ENCODE results near the gene YTHDF2.
"Not testable (repeated sequence)": the region's sequence is repeated elsewhere in the genome, so short reads cannot be mapped to it uniquely, and the experiment has no call there.

Gene YTHDF2

DNA sequence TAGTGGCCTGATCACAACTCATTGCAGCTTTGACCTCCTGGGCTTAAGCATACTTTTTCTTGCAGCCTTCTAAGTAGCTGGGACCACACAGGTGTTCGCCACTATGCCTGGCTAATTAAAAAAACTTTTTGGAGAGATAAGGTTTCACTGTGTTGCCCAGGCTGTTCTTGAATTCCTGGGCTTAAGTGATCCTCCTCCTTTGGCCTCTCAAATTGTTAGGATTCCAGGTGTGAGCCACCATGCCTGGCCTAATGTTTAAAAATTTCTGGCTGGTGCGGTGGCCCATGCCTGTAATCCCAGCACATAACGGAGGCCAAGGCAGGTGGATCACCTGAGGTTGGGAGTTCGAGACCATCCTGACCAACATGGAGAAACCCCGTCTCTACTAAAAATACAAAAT lies 24.4 kb downstream of the YTHDF2 start:
- no peak for DNase-seq

DNA sequence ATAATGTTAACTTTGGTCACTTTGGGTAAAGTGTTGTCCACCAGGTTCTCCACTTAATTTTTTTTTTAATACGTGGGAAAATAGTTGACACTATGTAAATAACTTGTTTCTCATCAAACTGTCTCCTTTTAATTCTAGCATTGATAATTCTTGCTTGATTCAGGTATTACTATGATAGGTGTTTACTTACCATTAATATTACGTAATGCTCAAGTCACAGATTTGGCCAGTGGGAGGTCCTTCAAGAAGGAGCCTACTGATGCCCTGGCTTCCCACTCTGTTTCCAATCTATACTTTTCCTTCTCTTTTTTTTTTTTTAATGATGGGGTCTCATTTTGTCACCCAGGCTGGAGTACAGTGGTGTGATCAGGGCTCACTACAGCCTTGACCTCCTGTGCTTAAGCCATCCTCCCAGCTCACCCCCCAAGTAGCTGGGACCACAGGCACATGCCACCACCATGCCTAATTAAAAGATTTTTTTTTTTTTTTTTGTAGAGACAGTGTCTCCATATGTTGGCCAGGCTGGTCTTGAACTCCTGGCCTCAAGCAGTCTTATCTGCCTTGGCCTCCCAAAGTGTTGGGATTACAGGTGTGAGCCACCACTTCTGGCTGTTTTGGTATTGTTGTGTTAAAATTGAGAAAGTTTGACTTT lies 29.9 kb downstream of the YTHDF2 start:
- no peak for DNase-seq

DNA sequence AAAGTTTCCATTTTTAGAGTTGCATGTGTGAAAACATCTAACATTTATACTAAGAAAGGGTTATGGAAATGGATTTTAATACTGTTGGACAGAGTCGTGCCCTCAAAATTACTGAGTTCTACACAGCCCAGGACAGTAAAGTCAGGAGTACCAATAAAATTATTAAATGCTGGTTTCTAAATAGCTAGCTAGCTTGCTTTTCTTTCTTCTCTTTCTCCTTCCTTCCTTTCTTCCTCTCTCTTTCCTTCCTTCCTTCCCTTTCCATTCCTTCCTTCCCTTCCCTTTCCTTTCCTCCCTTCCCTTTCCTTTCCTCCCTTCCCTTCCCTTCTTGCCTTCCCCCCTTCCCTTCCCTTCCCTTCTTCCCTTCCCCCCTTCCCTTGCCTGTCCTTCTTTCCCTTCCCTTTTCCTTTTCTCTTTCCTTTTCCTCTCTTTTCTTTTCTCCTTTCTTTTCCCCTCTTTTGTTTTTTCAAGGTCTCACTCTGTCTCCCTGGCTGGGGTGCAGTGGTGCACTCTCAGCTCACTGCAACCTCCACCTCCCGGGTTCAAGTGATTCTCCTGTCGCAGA lies 33.9 kb downstream of the YTHDF2 start:
- DNase-seq = no peak

DNA sequence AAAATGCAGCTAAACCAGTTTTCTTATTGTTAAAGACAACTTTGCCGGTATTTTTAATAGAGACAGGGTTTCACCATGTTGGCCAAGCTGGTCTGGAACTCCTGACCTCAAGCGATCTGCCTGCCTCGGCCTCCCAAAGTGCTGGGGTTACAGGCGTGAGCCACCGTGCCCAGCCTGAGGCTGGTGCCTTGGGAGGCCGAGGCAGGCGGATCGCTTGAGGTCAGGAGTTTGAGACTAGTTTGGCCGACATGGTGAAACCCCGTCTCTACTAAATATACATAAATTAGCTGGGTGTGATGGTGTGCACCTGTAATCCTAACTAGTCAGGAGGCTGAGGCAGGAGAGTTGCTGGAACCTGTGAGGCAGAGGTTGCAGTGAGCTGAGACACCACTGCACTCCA lies 35.2 kb downstream of the YTHDF2 start:
- DNase-seq = not testable (repeated sequence)

DNA sequence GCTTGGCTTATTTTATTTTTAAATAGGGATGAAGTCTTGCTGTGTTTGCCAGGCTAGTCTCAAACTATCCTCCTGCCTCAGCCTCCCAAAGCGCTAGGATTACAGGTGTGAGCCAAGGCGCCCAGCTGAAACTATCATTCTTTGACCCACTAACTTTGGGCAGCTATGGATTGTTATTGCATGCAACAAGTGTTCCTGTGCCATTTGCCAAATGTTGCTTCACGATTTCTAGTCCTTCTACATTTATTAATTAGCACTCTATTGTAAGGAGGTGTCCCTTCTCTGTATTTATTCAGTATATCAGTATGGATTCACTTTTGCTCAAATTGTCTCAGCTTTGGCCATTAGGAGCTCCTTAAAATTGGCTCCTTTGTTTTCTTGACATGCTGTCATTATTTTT lies 36.4 kb downstream of the YTHDF2 start:
- no peak for DNase-seq

DNA sequence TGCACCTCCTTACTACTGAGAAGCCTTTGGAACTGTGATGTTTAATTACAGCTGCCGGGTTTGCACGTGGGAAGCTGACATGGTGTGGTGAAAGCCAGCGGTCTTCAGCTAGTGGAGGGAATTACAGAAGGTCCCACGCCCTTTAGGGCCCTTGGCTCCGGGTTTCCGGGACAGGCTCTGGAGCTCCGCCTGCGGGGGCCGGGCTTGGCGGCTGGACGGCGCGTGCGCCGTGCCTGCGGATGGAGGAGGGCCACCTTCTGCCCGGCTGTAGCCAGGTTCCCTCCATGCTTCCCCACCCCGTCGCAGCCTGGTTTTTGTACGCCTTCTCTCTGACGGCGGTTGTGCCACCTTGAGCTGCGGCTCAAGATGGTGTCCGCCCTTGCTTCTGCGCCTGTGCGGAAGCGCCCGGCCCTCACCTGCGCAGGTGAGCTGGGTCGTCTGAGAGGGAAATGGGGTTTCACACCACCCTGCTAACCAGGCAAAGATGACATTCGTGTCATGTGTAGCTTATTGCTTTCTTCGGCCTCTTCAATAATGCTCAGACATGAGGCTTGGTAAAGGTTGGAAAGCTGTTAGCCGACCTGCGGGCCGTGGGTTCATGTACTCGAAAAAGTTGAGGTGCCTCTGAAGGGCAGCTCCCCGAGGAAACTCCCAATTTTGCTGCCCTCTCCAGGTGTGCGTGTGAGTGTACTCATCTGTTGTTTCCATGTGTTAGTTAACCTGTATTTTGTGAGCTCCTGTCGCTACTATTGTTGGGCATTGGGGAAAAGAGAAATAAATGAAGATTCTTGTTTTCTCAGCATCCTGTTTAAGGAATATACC lies 38.6 kb downstream of the YTHDF2 start:
- DNase-seq = no peak

DNA sequence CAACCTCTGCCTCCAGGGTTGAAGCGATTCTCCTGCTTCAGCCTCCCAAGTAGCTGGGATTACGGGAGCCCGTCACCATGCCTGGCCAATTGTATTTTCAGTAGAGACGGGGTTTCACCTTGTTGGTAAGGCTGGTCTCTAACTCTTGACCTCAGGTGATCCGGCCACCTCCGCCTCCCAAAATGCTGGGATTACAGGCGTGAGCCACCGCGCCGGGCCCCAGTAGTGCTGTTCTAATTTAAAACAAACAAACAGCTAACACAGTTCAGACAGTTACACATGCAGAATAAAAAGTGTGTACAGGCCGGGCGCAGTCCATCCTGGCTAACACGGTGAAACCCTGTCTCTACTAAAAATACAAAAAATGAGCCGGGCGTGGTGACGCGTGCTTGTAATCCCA lies 39.6 kb downstream of the YTHDF2 start:
- DNase-seq = no peak

DNA sequence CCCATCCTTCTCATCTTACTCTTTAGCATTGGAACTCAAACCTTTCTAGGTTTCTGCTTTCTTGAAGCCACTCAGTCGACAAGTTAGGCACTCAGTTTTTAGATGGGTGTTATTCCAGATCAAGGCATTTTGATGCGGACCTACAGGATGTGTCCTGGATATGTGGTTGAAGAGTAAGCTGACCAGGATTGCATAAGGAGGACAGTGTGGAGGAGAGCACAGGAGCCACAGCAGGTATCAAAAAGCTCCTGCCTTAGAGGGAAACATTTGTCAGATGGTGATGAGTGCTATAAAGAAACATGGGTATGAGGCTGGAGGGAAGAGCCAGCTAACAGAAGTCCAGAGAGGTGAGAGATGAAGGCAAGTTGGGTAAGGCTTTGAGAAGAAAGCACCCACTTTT lies 41.3 kb downstream of the YTHDF2 start:
- no peak for DNase-seq

DNA sequence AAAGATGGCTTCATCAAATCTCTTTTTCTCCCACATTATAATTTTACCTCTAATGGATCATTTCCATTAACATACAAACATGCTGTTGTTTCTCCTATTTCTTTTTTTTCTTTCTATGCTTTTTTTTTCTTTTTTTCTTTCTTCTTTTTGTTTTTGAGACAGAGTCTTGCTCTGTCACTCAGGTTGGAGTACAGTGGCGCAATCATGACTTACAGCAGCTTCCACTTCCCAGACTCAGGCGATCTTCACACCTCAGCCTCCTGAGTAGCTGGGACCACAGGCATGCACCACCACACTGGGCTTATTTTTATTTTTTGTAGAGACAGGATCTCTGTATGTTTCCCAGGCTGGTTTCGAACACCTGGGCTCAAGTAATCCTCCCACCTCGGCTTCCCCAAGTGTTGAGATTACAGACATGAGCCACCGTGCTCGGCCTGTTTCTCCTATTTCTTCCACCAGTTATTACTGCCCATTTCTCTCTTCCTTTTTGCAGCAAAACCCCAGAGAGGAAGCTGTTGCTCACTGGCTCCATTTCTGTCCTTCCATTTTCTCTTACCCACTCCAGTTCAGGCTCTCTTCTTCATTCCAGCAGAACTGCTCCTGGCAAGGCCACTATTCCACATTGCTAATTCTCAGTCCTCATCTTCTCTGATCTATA lies 43.1 kb downstream of the YTHDF2 start:
- no peak for DNase-seq

DNA sequence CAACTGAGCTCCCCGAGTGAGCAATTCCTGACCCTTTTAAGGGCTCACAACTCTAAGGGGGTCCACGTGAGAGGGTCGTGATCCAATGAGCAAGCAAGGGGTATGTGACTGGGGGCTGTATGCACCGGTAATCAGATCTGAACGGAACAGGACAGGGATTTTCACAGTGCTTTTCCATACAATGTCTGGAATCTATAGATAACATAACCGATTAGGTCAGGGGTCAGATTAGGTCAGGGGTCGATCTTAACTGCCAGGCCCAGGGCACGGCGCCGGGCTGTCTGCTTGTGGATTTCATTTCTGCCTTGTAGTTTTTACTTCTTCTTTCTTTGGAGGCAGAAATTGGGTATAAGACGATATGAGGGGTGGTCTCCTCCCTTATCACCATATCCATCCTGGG lies 44.6 kb downstream of the YTHDF2 start:
- DNase-seq = no peak

DNA sequence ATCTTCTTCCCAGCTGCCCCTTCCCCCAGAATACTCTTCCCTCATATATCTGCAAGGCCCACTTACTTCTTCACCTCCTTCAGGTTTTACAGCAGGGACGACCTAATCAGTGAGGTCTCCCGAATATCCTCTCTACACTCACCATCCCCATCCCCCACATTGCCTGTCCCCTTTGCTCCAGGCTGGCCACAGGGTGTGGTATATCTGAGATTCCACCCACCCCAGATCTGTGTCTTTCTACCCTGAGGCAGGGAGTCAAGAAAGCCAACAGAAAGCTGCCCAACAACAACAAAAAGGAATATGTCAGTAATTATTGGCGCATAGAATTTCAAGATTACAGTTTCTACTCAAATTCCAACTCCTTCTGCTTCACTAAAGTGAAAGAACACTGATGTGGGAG lies 45.3 kb downstream of the YTHDF2 start:
- DNase-seq = no peak

DNA sequence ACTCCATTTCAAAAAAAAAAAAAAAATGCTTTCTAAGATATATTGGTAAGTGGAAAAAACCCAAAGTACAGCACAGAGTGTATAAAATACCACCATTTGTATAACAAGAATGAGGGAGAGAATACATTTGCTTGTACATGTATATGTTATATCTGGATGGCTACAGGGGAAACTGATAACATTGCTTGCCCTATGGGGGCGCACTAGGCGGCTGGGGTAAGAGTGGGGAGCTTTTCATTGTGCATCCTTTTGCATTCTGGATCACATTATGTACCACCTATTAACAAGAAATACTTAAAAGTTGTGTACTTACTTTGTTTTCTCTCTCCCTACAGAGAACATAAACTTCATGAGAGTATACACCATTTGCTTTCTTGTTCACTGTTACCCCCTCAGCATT lies 46.6 kb downstream of the YTHDF2 start:
- DNase-seq = no peak

DNA sequence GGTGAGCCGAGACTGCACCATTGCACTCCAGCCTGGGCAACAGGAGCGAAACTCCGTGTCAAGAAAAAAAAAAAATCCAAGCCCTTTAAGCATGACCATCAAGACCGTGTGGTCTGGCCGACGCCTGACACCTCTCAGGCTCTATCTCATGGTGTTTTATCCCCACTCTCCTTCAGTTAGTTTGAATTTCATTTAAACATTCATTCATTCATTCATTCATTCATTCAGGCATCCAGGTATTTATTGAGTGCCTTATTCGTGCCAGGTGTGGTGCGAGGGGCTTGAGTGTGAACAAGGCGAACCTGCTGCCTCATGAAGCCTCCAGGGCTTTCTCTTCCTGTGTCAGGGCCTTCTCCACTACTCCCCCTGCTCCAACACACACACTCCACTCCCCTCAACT lies 52.7 kb downstream of the YTHDF2 start:
- no peak for DNase-seq

DNA sequence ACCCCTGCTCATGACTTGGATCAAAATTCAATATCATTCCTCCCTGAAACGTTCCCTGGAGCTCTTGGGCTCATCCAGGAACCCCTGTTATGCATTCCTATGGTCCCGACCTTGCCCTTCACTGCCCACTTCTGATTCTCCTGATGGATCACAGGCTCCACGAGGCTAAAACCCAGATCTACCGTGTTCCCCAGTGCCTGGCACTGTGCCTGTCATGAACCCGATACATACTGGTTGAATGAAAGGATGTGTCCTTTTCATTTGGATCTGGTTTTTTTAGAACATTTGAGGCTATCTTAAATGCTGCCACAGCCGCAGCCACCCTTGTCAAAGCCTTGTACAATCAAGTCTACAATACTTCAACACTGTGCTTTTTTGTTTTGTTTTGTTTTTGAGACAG lies 53.1 kb downstream of the YTHDF2 start:
- no peak for DNase-seq

DNA sequence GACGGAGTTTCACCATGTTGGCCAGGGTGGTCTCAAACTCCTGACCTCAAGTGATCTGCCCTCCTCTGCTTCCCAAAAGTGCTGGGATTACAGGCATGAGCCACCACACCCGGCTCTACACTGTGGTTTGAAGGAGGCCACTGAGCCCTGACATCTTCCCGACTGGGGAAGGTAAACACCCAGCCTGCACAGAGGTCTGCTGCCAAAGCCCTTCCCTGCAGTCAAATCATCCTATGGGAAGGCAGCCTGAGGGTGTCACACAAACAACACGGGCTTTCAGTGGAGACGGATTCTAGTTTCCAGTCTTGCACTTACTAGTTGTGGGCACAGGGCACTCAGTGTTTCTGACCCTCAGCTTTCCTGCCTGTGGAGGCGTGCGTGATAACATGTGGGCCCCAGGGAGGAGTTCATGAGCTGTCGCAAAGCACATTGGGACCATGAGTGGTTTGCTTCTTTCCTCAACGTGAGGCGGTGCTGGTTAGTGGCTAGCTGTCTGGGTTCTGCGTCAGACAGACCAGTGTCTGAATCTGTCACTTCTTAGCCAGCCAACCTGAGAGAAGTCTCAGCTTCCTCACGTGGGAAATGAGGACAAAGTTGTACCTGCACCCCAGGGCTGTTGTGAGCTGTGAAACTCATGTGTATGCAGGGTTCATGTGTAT lies 53.8 kb downstream of the YTHDF2 start:
- DNase-seq = no peak

DNA sequence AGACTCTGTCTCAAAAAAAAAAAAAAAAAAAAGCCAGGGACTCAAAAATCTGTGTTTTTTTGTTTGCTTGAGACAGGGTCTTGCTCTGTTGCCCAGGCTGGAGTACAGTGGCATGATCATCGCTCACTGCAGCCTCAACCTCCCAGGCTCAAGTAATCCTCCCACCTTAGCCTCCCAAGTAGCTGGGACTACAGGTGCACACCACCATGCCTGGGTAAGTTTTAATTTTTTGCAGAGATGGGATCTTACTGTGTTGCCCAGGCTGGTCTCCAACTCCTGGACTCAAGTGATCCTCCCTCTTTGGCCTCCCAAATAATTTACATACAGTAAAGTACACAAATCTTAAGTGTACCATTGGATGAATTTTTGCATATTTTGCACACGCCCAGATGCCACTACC lies 55.2 kb downstream of the YTHDF2 start:
- not testable (repeated sequence) for DNase-seq

DNA sequence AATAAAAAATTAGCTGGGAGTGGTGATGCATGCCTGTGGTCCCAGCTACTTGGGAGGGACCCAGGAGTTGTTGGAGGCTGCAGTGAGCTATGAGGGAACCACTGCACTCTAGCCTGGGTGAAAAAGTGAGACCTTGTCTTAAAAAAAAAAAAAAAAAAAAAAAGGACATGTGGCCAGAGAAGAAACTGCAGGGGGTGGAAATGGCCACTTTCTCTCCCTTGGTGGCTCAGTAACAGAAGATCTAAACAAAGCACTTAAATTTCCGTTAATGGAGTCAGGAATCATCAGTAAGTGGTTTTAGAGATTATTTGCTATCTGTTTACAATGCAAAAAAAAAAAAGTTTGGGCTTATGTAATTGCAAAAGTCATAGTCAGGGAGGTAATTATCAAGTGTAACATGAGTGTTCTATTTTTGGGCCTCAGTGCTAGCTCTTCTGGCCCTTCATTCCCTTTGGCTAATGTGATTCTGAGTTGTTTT lies 55.9 kb downstream of the YTHDF2 start:
- DNase-seq = no peak

DNA sequence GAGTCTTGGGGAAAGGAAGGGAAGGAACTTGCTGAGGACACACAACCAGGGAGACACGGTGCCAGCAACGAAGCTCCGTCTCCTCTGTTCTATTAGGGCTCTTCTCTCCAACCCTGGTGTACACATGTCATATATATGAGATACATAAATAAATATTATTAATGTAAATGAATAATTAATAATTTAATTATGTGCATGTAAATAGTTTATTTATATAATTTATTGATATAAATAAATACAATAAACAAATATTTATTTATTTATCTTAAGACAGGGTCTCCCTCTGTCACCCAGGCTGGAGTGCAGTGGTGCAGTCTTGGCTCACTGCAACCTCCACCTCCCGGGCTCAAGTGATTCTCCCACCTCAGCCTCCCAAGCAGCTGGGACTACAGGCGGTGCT lies 57.8 kb downstream of the YTHDF2 start:
- DNase-seq = not testable (repeated sequence)

DNA sequence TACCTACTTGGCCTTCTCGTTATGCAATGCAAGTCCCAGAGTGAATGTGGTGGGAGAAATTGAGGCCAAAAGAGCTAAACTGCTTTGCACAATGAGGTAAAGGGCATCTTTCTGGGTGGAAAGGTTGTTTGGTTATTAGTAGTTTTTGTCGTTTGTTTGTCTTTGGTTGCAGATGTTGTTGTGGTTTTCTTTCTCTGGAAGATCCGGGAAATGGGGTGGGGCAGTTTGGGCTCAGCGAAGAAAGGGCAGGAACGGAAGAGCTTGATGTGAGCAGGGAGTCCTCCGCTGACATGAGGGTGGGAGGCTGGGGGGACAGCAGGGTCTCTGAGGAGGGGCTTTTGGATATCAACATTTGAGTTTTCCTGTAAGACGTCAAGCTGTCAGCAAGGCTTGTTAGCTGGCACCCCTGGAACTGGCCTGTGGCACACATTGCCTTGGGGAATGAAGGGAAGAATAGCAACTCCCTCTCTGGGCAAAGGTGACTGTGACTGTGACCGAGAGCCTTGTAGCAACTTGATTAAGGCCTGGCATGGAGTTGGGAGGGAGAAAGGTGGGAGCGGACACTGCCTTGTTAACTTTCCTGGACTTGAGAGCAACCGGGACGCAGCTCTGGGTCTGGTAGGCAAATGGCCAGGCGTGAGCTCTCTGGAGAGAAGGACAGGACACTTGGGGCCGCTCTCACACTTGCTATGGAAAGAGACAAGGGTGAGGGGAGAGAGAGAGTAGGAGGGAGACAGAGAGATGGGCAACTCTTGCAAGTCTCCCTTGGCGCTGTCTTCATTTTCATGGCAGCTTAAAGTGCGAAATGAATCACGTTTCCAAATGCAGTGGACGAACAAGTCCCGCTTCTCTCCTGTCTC lies 59.8 kb downstream of the YTHDF2 start:
- DNase-seq = no peak

DNA sequence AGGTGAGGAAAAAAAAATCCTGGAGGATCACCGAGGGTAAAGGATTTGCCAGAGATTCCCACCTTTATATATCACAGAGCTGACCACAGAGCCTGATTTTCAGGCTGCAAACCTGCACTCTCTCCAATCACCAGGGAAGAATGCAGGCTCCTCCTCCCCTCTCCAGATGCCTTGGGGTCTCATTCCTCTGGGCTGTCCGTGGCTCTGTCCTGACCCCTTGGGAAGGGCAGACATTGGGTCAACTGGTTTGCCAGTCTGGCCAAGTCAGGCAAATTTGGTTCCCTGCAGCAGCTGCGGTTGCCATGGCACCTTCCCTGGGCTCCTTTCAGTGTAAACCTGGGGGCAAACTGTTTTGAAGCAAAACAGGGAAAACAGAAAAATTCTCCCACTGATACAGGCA lies 63.6 kb downstream of the YTHDF2 start:
- no peak for DNase-seq

DNA sequence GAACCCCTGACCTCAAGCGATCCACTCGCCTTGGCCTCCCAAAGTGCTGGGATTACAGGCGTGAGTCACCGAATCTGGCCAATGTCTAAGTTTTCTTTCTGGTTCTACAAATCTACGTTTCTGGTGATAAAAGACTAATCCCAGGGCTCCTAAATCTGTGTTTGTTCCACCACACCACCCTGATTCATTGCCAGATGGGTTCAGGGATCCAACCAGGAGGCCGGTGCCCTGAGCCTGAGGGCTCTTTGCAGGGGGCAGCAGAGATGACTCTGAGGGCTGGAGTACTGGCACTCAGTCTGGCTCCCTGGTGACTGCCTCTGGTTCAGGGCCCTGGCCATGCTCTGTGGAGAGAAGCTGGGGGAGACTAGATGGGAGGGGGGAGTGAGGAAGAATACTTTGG lies 64.7 kb downstream of the YTHDF2 start:
- DNase-seq = no peak

DNA sequence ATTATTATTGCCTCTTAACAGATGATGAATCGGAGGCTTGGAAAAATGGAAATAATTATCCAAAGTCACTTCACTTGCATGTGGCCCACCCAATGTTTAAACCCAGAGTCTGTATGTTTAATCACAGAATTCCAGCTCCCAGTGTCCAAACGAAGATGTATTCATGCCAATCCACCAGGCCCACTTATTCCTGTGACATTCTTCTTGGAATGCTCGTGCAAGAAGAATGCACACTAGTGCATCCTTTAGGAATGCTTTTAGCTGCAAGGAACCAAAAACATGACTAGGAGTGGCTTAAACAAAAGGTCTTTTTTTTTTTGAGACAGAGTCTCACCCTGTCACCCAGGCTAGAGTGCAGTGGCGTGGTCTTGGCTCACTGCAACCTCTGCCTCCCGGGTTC lies 66.3 kb downstream of the YTHDF2 start:
- no peak for DNase-seq

All from cortex of kidney (tissue), 1 donor.